ENCODE data around the gene ZBTB7B. TPM values are rescaled to one million over a fixed set of nuclear protein-coding genes. Genes with fewer than 3 reads are reported as not detected.

ZBTB7B gene
- 18.9 and 22.2 TPM in 2 replicates for total RNA-seq (2014; rRNA removed; shearing (Covaris generic))
- polyA plus RNA-seq (2015; cell fraction: cytosol; rRNA removed): 11.7 and 13.2 TPM in 2 replicates
- polyA plus RNA-seq (2015; cell fraction: nucleus; rRNA removed): 29.6 and 31.6 TPM in 2 replicates

DNA sequence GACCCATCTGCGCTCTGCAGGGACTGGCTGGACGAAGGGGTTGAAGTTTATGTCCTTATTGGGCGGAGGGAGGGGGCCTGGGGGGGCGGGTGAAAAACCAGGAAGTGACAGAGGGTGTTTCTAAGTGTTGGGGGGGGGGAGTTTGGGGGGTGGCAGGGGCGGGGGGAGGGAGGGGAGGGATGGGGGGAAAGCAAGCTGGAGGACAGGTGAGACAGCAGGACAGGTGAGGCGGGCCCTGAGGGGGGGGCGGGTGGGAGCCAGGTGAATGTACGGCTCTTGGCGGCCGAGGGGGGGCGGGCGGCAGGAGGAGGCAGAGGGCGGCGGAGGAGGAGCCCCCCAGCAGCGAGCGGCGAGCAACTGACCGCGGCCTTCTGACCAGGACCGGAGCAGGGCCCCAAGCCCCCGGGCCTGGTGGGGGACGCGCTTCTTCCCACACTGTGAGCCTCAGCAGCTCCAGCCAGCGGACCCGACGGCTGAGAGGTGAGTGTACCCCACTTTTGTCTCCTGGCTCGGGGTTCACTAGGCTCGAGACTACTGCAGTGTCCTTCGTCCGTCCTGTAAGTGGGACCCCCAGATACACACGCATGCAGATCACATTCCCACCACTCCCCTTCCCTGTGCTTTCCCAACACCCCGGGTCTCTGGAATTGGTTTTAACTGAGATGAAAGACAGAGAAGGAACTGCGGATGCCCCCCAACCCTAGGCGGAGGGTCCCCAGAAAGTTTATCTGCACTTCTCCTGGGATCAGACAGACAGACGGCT lies at the start of gene ZBTB7B:
Gene ZBTB7B (plus strand): TSS at position 339 of the 763 bp plus-strand sequence. CDS start 11,859 bp downstream, outside the sequence.
- no peak for DNase-seq (ENCODE audit: low read depth)

DNA sequence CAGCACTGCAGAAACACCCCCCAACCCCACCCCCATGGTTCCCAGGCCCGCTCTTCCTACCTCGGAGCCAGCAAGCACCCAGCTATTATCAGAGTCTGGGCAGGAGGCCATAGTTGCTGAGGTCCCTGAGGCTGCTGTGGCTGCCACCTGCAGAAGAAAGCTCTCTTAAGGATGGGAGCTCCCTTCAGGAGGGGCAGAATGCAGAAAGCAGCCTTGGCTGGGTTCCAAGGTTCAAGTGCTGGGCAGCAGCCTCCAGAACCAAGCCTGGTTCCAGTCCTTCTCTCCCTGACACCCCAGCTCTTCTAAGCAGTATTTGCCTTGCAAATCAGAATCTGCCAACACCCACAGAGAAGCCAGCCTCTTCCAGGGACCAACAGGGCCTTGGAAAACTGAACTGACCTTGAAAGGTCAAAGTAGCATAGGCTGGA lies 49.0 kb upstream of the ZBTB7B start:
- no peak for DNase-seq (ENCODE audit: low read depth)

DNA sequence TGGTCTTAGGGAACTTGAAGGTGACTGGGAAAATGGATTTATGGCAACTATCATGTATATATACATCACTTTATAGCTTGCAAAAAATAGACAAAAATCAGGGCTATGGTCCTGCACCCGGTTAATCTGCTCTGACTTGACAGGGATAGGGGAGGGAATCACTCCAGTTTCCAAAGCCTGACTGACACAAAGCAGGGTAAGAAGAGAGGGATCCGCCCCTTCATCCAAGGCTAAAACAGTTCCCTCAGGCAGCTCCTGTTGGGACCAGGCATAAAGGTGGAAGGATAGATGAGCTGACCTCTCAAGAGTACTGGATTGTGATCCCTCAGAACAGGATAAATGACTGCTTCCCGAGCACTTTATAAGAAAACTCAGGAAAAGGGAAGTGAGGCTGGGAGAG lies 48.1 kb upstream of the ZBTB7B start:
- no peak for DNase-seq (ENCODE audit: low read depth)

- peak; percentile 71 for DNase-seq (ENCODE audit: low read depth)
Measured at GRCh38 chr1:154955039-154955717, 47.4 kb upstream of the ZBTB7B start.

- peak; percentile 89 for DNase-seq (ENCODE audit: low read depth)
Measured at GRCh38 chr1:154955718-154956543, 46.7 kb upstream of the ZBTB7B start, which contains the start of gene PBXIP1. PBXIP1 (minus strand) TSS chr1:154956099; CDS start chr1:154953721, 2,378 bp downstream.

- no peak for DNase-seq (ENCODE audit: low read depth)
Measured at GRCh38 chr1:154956544-154956941, 46.1 kb upstream of the ZBTB7B start.

GRCh38 chr1:154957091-154957657 lies 45.4 kb upstream of the ZBTB7B start:
- DNase-seq (ENCODE audit: low read depth): no peak

- DNase-seq (ENCODE audit: low read depth): no peak
Measured at GRCh38 chr1:154958036-154958435, 44.6 kb upstream of the ZBTB7B start.

DNA sequence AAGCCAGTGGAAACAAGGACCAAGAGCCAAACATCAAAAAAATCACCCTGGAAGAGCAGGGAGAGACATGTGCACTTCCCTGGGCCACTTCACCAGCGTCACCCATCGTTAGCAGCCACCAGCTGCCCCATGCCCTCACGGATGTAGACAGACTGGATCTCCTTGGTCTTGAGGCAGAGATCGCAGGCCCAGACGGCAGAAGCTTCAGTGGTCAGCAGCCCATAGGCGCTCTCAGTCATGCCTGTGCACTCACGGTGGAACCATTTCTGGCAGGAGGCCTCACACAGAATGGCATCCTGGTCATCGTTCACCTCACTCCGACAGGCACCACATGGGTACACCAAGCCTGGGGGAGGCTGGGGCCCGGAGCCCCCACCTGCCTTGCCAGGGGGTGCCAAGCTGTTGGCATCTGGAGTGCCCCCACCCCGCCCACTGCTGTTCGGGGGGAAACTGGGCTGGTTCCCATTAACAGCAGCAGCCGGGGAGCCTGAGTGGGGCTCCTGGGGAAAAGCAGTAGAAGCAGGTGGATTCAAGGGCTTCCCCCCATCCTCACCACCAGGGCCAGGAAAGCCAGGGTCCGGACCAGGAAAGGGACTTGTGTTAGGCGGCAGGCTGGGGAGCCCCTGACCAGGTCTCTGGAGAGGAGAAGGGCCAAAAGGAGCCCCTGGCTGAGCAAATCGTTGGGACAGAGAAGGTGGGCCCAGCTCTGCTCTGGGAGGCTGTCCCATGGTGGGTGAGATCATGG lies 43.7 kb upstream of the ZBTB7B start:
- DNase-seq (ENCODE audit: low read depth): no peak

GRCh38 chr1:154959426-154959780 lies 43.2 kb upstream of the ZBTB7B start:
- no peak for DNase-seq (ENCODE audit: low read depth)

DNA sequence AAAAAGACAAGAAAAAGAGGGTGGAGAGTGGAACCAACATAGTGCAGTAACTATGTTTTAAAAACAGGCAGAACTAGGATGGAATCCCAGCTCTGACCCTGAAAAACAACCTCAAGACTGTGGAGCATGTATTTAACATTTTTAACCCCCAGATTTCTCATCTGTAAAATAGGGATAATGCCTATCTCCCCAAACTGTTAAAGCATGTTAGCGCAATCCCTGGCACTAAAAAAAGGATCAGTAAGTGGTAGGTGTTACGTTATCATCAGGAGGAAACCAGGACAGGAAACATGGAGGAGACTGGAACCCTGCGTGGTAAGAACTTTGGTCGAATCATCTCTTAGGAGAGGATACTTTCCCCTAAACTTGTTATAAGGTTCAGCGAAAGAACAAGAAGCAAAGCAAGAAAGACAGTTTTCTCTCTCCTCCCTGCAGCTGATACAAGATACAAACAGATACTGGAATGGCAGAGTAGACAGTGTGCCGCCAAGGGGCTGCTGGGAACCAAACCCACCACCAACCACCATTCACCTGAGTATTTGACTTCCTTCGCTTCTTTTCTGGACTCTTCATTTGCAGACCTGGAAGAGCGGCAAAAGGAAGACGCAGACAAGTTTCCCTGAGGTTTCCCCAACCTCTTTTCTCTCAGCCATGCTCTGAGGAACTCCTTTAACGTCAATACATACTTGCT lies 42.0 kb upstream of the ZBTB7B start:
- no peak for DNase-seq (ENCODE audit: low read depth)

- DNase-seq (ENCODE audit: low read depth): peak; percentile 72
Measured at GRCh38 chr1:154961207-154962155, 41.1 kb upstream of the ZBTB7B start, which contains the start of gene PYGO2. PYGO2 (minus strand) TSS chr1:154961782; CDS start chr1:154961576, 206 bp downstream.

DNA sequence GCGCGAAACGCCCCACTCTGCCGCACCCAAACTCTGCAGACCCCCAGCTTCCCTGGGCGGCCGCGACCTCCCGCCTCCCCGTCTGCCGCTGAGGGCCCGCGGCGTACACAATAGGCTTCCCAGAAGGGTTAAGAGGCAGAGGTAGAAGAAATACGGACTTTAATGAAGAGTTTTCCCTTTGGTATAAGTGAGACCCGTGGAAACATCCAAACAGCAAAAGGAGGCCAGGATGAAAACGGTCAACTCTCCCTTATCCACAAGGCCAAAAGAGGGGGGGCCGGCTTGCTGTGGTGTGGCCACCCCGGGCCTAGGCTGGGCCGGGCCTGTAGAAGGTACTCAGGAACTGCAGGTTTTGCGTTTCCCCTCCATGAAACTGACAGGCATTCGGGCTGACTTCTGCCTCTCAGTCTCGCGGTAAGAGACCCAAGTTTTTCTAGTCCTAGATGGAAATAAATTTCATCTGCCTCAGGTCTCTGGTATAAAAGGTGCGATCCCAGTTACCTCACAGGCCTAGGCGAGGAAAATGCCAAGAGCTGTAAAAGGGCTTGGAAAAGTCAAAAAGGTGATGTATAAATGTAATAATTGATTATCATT lies 40.3 kb upstream of the ZBTB7B start:
- DNase-seq (ENCODE audit: low read depth): no peak

- no peak for DNase-seq (ENCODE audit: low read depth)
Measured at GRCh38 chr1:154962795-154963330, 39.7 kb upstream of the ZBTB7B start.

DNA sequence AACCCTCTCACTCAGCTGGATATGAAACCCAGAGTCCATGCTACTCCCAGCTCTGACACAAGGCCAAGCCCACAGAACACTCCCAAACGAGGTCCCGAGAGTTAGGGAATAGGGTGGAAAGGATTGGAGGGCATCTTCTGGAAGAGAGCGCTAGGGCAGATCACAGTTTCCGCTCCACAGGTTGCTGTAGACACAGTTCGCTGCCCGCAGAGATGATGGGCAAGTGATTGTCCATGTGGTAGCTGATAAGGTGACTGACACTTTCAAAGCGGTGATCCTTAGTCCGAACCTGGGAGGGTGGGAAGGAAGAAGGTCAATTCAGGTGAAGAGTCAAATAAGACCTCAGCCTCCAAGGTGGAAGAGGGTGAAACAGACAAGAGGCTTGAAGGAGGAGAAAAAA lies 39.0 kb upstream of the ZBTB7B start:
- no peak for DNase-seq (ENCODE audit: low read depth)

DNA sequence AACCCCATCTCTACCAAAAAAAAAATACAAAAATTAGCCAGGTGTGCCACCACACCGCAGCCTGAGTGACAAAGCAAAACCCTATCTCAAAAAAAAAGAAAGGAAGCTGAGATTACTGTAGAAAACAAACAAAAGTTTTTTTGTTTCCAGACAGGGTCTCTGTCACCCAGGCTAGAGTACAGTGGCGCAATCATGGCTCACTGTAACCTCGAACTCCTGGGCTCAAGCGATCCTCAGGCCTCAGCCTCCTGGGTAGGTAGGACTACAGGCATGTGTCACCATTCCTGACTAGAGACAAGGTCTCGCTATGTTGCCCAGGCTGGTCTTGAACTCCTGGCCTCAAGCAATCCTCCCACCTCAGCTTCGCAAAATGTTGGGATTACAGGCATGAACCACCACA lies 38.2 kb upstream of the ZBTB7B start:
- DNase-seq (ENCODE audit: low read depth): no peak

DNA sequence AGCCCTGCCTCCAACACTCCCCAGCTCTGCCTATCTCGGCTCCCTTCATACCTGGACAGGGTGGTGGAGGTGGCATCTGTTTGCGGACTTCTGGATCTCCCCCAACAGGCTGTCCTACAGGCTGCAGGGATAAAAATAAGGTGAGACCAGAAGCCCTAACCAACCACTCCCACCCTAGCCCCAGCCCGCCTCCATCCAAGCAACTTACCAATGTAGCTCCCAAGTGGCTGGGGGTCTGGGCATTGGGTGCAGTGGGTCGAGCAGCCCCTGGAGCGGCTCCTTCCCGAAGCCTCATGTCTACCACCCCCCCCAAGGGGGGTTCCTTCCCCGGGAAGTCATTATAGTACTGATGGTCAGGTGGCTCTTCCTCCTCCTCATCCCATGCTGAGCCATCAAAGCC lies 36.5 kb upstream of the ZBTB7B start:
- DNase-seq (ENCODE audit: low read depth): no peak
